ENCODE data around the gene NEDD4. TPM values are rescaled to one million over a fixed set of nuclear protein-coding genes. Genes with fewer than 3 reads are reported as not detected.
A peak's percentile ranks its signal among the peaks of the same experiment; 100 is the strongest.

NEDD4 gene
- total RNA-seq, 1 donor from 2014 or later: 55.4 TPM

DNA sequence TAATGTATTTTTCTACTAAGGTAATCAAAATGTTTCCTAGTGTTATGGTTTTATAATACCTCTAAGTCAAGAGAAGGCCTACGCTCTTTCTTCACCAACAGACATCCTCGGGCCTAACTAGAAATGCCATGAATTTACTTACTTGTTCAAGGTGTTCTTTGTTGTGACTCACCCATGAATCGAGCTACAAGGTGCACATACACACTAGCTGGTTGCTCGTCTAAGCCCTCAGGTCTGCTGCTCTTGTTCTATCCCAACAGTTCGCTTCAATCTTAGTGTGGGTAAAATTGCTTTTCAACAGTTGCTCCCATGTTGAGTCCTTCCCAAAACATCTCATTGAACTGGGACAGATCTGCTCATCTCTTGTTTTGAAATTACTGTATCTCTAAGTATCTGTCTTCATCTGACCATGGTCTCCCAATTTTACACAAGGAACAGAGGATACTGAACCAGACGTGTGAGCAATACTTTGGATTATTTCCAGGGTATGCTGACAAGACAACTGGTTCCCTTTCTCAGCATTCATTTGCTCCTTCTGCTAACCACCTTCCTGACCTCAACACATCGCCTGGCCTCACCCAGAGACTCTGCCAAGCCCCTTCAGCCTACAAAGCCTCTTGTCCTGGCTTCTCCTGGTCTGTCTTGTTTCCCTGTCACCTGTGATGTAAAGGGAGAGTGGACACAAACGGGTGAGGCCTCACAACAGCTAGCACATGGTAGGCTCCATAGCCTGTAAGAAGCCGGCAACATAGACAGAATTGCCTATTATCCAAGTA is 84.2 kb downstream of the NEDD4 start:
- H3K27me3 Mint-ChIP-seq (ENCODE audit: low read depth, unreplicated experiment): no peaks in the 10 kb centered on the region
- H3K27me3 ChIP-seq (ENCODE audit: insufficient read depth, low read length): no peaks in the 10 kb centered on the region
- peak overlapping the region; percentile 65 for H3K27ac ChIP-seq (ENCODE audit: low read depth, low read length)
- no peak overlapping the region for H3K4me3 Mint-ChIP-seq (ENCODE audit: unreplicated experiment)
- H3K4me1 Mint-ChIP-seq (ENCODE audit: low read depth, unreplicated experiment): peaks cover 42% of the 10 kb centered on the region
- H3K79me2 ChIP-seq (ENCODE audit: insufficient read depth, low read length): peaks cover 72% of the 10 kb centered on the region
- peaks cover 3% of the 10 kb centered on the region for H3K36me3 Mint-ChIP-seq (ENCODE audit: low read depth, unreplicated experiment)
- FAIRE-seq (peak; percentile 87), DNase-seq (ENCODE audit: low read depth) (peak; percentile 69)
- no peaks in the 10 kb centered on the region for H3K9me3 Mint-ChIP-seq (ENCODE audit: unreplicated experiment)
- no peaks in the 10 kb centered on the region for H3K36me3 ChIP-seq (ENCODE audit: insufficient read depth, low read length)
- peak overlapping the region; percentile 12 for H3K4me2 ChIP-seq (ENCODE audit: low read length)
- H3K4me3 ChIP-seq (ENCODE audit: insufficient read depth, low read depth, low read length): no peak overlapping the region
- H2AFZ ChIP-seq (ENCODE audit: low read depth, low read length): no peak overlapping the region
- H3K27ac Mint-ChIP-seq (ENCODE audit: unreplicated experiment): peak overlapping the region; percentile 83
- no peak overlapping the region for H3K9ac ChIP-seq (ENCODE audit: low read length)
- no peaks in the 10 kb centered on the region for H4K20me1 ChIP-seq (ENCODE audit: insufficient read depth, low read length)
- TF ChIP-seq EZH2 (IDR thresholded peaks at IDR 0.05; ENCODE audit: insufficient read depth, low read length): no peak
- TF ChIP-seq CTCF (IDR thresholded peaks at IDR 0.05; ENCODE audit: insufficient read depth, low read depth, low read length): no peak
- H3K9me3 ChIP-seq (ENCODE audit: insufficient read depth, low read depth, low read length): no peaks in the 10 kb centered on the region
- H3K4me1 ChIP-seq (ENCODE audit: insufficient read depth, low read length): peaks cover 25% of the 10 kb centered on the region

DNA sequence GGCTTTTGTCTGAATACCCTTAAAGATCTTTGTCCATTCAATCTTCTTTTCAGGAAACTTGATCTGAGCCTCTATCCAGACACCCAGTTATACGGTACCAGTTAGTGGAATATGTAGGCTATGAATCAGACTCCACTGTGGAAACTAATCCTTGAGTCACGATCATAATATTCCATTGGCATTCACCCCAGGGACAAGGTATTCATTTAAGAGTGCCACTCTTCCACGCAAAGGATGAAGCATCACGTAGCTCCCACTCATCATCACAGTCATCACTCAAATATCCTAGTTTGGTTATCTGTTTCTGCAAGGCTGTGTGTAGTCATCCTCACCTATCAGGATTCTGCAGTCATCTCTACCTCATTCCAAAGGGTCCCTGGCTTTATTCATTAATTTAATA is 85.6 kb downstream of the NEDD4 start:
- H3K27ac ChIP-seq (ENCODE audit: low read depth, low read length): peak overlapping the region; percentile 97

More for the DNA sequence above, 85.6 kb downstream of the NEDD4 start:
- peaks cover 46% of the 10 kb centered on the region for H3K4me1 Mint-ChIP-seq (ENCODE audit: low read depth, unreplicated experiment)
- H3K27me3 ChIP-seq (ENCODE audit: insufficient read depth, low read length): no peaks in the 10 kb centered on the region
- H3K9me3 Mint-ChIP-seq (ENCODE audit: unreplicated experiment): no peaks in the 10 kb centered on the region
- H3K27me3 Mint-ChIP-seq (ENCODE audit: low read depth, unreplicated experiment): no peaks in the 10 kb centered on the region
- peak overlapping the region; percentile 15 for H3K4me3 ChIP-seq (ENCODE audit: insufficient read depth, low read depth, low read length)
- H3K4me1 ChIP-seq (ENCODE audit: insufficient read depth, low read length): peaks cover 30% of the 10 kb centered on the region
- H3K9me3 ChIP-seq (ENCODE audit: insufficient read depth, low read depth, low read length): no peaks in the 10 kb centered on the region
- no peaks in the 10 kb centered on the region for H4K20me1 ChIP-seq (ENCODE audit: insufficient read depth, low read length)
- peaks cover 3% of the 10 kb centered on the region for H3K36me3 Mint-ChIP-seq (ENCODE audit: low read depth, unreplicated experiment)
- TF ChIP-seq EZH2 (IDR thresholded peaks at IDR 0.05; ENCODE audit: insufficient read depth, low read length): no peak
- TF ChIP-seq CTCF (IDR thresholded peaks at IDR 0.05; ENCODE audit: insufficient read depth, low read depth, low read length): no peak
- H3K9ac ChIP-seq (ENCODE audit: low read length): peak overlapping the region; percentile 85
- no peaks in the 10 kb centered on the region for H3K36me3 ChIP-seq (ENCODE audit: insufficient read depth, low read length)
- peak overlapping the region; percentile 83 for H3K27ac Mint-ChIP-seq (ENCODE audit: unreplicated experiment)
- peaks cover 67% of the 10 kb centered on the region for H3K79me2 ChIP-seq (ENCODE audit: insufficient read depth, low read length)
- peak; percentile 99 for FAIRE-seq
- peak overlapping the region; percentile 34 for H3K4me3 Mint-ChIP-seq (ENCODE audit: unreplicated experiment)
- H3K4me2 ChIP-seq (ENCODE audit: low read length): peak overlapping the region; percentile 80
- peak; percentile 100 for DNase-seq (ENCODE audit: low read depth)
- no peak overlapping the region for H2AFZ ChIP-seq (ENCODE audit: low read depth, low read length)

All from astrocyte (in vitro differentiated cells and primary cell).